GM10266 (cell line): ENCODE results near the gene LNPEP.

Experiments used
- DNase-seq: peaks from one replicate; pipeline ENCODE4 v3.0.0; 2012; ENCODE audit errors: extremely low spot score
- CTCF ChIP-seq: IDR thresholded peaks from 2 replicates; pipeline ENCODE4 v1.5.1; 2012; ENCODE audit warnings: mild to moderate bottlenecking, low read depth; ENCODE audit not compliant: control insufficient read depth, insufficient read depth; ENCODE audit errors: missing control alignments

Gene LNPEP

GRCh38 chr5:96934708-96935558 is 947 bp upstream of the LNPEP start:
- no peak for TF ChIP-seq CTCF
- DNase-seq = peak; percentile 81

GRCh38 chr5:96936431-96937320 is 796 bp downstream of the LNPEP start:
- DNase-seq = peak; percentile 43
- no peak for TF ChIP-seq CTCF

- DNase-seq = no peak
- TF ChIP-seq CTCF = no peak
Measured at GRCh38 chr5:96940586-96940985, 4.7 kb downstream of the LNPEP start.

- TF ChIP-seq CTCF = no peak
- DNase-seq = no peak
Measured at GRCh38 chr5:96941140-96941539, 5.3 kb downstream of the LNPEP start.

- no peak for DNase-seq
Measured at GRCh38 chr5:96942078-96942477, 6.2 kb downstream of the LNPEP start.

GRCh38 chr5:96942911-96943310 is 7.0 kb downstream of the LNPEP start:
- no peak for TF ChIP-seq CTCF
- no peak for DNase-seq

More at GRCh38 chr5:96942078-96942477, 6.2 kb downstream of the LNPEP start:
- TF ChIP-seq CTCF = no peak
